HepG2 (cell line): ENCODE measurements around the gene FBH1. TPM values are rescaled to one million over a fixed set of nuclear protein-coding genes. Genes with fewer than 3 reads are reported as not detected.
A peak's percentile ranks its signal among the peaks of the same experiment; 100 is the strongest.

Experiments used
- FOXC1 ChIP-seq: sonication (generic); formaldehyde crosslinking; IDR thresholded peaks from 2 replicates; pipeline ENCODE4 v1.8.0; 2022; ENCODE audit warnings: mild to moderate bottlenecking, missing genetic modification reagents, borderline replicate concordance
- HMG20B ChIP-seq: conservative IDR thresholded peaks from 2 replicates; pipeline ENCODE4 v1.6.1; 2016; ENCODE audit warnings: missing genetic modification reagents, missing compliant biosample characterization
- HNRNPH1 ChIP-seq: fragments of 200-400 bp; formaldehyde crosslinking; optimal IDR thresholded peaks from 2 replicates; pipeline ENCODE3; 2017; ENCODE audit warnings: mild to moderate bottlenecking, low read depth, low read length
- HOXA3 ChIP-seq: sonication (generic); formaldehyde crosslinking; IDR thresholded peaks from 2 replicates; pipeline ENCODE4 v1.5.0; 2020; ENCODE audit warnings: missing genetic modification reagents
- KAT8 ChIP-seq: IDR thresholded peaks from 2 replicates; pipeline ENCODE4 v1.6.1; 2016; ENCODE audit warnings: missing genetic modification reagents, missing compliant biosample characterization
- KDM1A ChIP-seq: IDR thresholded peaks from 2 replicates; pipeline ENCODE4 v1.6.1; 2016; ENCODE audit warnings: missing compliant biosample characterization
- MED8 ChIP-seq: sonication (generic); formaldehyde crosslinking; IDR thresholded peaks from 2 replicates; pipeline ENCODE4 v1.8.1; 2023; ENCODE audit warnings: mild to moderate bottlenecking, missing genetic modification reagents; ENCODE audit not compliant: insufficient replicate concordance
- NAIF1 ChIP-seq: sonication (generic); formaldehyde crosslinking; IDR thresholded peaks from 2 replicates; pipeline ENCODE4 v1.5.0; 2020; ENCODE audit warnings: mild to moderate bottlenecking, missing genetic modification reagents, borderline replicate concordance
- NR2F6 ChIP-seq, 2 experiments: IDR thresholded peaks; 2 replicates each; pipeline ENCODE4 v1.6.1; 2016; ENCODE audit warnings: antibody characterized with exemption in 1 of 2, mild to moderate bottlenecking in 1 of 2
- PITX1 ChIP-seq: sonication (generic); formaldehyde crosslinking; IDR thresholded peaks from 2 replicates; pipeline ENCODE4 v1.5.1; 2020; ENCODE audit warnings: mild to moderate bottlenecking, missing genetic modification reagents
- SP4 ChIP-seq: sonication (generic); formaldehyde crosslinking; IDR thresholded peaks from 2 replicates; pipeline ENCODE4 v1.8.1; 2023; ENCODE audit warnings: mild to moderate bottlenecking, missing genetic modification reagents
- TCF12 ChIP-seq, 2 experiments: fragments of 450-650 bp in 1 of 2; sonication (generic) in 1 of 2; formaldehyde crosslinking in 1 of 2; IDR thresholded peaks; 2 replicates each; pipeline versions ENCODE4 v1.6.1 to v1.8.0; 2017 to 2022; ENCODE audit warnings: antibody characterized with exemption in 1 of 2, mild to moderate bottlenecking in 1 of 2, missing genetic modification reagents in 1 of 2, moderate library complexity in 1 of 2
- TEAD2 ChIP-seq: sonication (generic); formaldehyde crosslinking; IDR thresholded peaks from 2 replicates; pipeline ENCODE4 v1.9.0; 2021; ENCODE audit warnings: missing genetic modification reagents
- ZMYM3 ChIP-seq: sonication (generic); formaldehyde crosslinking; IDR thresholded peaks from 2 replicates; pipeline ENCODE4 v1.5.1; 2020; ENCODE audit warnings: mild to moderate bottlenecking, missing genetic modification reagents
- ZSCAN20 ChIP-seq: sonication (generic); formaldehyde crosslinking; IDR thresholded peaks from 2 replicates; pipeline ENCODE4 v1.4.0; 2020; ENCODE audit warnings: missing genetic modification reagents, mild to moderate bottlenecking, borderline replicate concordance
- polyA plus RNA-seq, 8 experiments: library from polyadenylated mRNA; depleted of rRNA in 3 of 8; stranded (reverse) in 7 of 8; unstranded in 1 of 8; fragments of >200 nt; fragmentation: Illumina TruSeq in 4 of 8; extraction: Trizol in 4 of 8; gene quantifications; 2 replicates each; pipeline versions ENCODE4 v1.2.1 to v1.2.3, GENCODE V29; 2011 to 2016; ENCODE audit warnings: low read depth in 4 of 8, missing spikeins in 1 of 8, mixed read lengths in 1 of 8; ENCODE audit not compliant: insufficient read depth in 1 of 8
- total RNA-seq, 5 experiments: library from RNA; depleted of rRNA; stranded (reverse); fragments of >200 nt; fragmentation: Illumina TruSeq; extraction: Trizol; gene quantifications; 2 replicates each; pipeline ENCODE4 v1.2.3, GENCODE V29; 2016; ENCODE audit warnings: low read depth in 1 of 5
- TF ChIP-seq, protein P1 (sequence below): sonication (generic); formaldehyde crosslinking; IDR thresholded peaks from 2 replicates; pipeline ENCODE4 v1.4.0; 2020; ENCODE audit warnings: missing genetic modification reagents
- TF ChIP-seq, protein P2 (sequence below): sonication (generic); formaldehyde crosslinking; IDR thresholded peaks from 2 replicates; pipeline ENCODE4 v1.4.0; 2020; ENCODE audit warnings: missing genetic modification reagents
- TF ChIP-seq, protein P3 (sequence below): sonication (generic); formaldehyde crosslinking; IDR thresholded peaks from 2 replicates; pipeline ENCODE4; 2020; ENCODE audit warnings: missing genetic modification reagents, mild to moderate bottlenecking, borderline replicate concordance
- TF ChIP-seq, protein P4 (sequence below): sonication (generic); formaldehyde crosslinking; IDR thresholded peaks from 2 replicates; pipeline ENCODE4 v1.9.0; 2022; ENCODE audit warnings: low read depth, missing genetic modification reagents
- TF ChIP-seq, protein P5 (sequence below): sonication (generic); formaldehyde crosslinking; IDR thresholded peaks from 2 replicates; pipeline ENCODE4 v1.5.0; 2020; ENCODE audit warnings: mild to moderate bottlenecking, missing genetic modification reagents, borderline replicate concordance

FBH1 gene
- total and polyA plus RNA-seq, 2 of the 13 experiments (the other 11 are each of a cell fraction or from before 2014, with no cell fraction given): 48.8 to 60.3 TPM

DNA sequence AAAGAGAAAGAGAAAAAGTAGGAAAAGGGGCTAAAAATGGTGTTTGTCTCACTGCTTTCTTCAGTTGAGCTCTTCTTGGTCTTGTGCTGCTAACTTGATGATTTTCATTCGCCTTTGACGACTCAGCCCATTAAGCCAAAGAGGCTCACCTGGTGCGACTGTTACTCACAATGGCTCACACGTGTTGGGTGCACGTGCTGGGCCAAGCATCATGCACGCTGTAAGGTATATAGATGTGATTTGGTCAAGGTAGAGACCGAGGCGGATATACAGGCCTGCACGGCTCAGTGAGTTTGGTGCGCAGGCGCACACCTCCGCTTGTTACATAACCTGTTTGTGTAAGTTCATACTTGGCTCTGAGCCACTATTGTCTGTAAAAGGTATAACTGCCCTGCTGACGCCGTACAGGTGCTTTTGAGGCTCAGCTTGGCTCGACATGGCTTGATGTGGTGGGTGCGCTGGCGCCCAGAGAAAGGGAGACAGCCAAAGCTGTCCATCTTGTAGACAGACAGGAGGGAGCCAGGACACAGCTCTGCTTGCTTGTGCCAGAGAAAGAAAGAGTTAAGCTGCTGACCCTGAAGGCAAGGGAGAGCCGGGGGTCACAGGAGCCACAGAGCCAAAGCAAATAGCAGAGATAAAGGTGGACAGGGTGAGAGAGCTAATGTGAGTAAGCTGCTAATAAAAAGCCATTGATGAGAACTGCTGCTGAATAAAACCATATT, 33.9 kb upstream of the FBH1 start (continued):
- no peak for TF ChIP-seq NAIF1 (CRISPR knock-in tag)
- no peak for TF ChIP-seq HNRNPH1
- no peak; the same call in 1 of the 2 replicates for TF ChIP-seq HOXA3
- TF ChIP-seq, protein P1, sequence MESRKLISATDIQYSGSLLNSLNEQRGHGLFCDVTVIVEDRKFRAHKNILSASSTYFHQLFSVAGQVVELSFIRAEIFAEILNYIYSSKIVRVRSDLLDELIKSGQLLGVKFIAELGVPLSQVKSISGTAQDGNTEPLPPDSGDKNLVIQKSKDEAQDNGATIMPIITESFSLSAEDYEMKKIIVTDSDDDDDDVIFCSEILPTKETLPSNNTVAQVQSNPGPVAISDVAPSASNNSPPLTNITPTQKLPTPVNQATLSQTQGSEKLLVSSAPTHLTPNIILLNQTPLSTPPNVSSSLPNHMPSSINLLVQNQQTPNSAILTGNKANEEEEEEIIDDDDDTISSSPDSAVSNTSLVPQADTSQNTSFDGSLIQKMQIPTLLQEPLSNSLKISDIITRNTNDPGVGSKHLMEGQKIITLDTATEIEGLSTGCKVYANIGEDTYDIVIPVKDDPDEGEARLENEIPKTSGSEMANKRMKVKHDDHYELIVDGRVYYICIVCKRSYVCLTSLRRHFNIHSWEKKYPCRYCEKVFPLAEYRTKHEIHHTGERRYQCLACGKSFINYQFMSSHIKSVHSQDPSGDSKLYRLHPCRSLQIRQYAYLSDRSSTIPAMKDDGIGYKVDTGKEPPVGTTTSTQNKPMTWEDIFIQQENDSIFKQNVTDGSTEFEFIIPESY: 0 out of 2 replicates have a peak, but pooled peaks have one; percentile 75
- no peak for TF ChIP-seq PITX1 (CRISPR knock-in tag)
- TF ChIP-seq, protein P2, sequence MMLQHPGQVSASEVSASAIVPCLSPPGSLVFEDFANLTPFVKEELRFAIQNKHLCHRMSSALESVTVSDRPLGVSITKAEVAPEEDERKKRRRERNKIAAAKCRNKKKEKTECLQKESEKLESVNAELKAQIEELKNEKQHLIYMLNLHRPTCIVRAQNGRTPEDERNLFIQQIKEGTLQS (CRISPR knock-in tag): no peak
- TF ChIP-seq, protein P3, sequence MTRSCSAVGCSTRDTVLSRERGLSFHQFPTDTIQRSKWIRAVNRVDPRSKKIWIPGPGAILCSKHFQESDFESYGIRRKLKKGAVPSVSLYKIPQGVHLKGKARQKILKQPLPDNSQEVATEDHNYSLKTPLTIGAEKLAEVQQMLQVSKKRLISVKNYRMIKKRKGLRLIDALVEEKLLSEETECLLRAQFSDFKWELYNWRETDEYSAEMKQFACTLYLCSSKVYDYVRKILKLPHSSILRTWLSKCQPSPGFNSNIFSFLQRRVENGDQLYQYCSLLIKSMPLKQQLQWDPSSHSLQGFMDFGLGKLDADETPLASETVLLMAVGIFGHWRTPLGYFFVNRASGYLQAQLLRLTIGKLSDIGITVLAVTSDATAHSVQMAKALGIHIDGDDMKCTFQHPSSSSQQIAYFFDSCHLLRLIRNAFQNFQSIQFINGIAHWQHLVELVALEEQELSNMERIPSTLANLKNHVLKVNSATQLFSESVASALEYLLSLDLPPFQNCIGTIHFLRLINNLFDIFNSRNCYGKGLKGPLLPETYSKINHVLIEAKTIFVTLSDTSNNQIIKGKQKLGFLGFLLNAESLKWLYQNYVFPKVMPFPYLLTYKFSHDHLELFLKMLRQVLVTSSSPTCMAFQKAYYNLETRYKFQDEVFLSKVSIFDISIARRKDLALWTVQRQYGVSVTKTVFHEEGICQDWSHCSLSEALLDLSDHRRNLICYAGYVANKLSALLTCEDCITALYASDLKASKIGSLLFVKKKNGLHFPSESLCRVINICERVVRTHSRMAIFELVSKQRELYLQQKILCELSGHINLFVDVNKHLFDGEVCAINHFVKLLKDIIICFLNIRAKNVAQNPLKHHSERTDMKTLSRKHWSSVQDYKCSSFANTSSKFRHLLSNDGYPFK (CRISPR knock-in tag): no peak
- no peak for TF ChIP-seq KDM1A (CRISPR knock-in tag)
- TF ChIP-seq ZMYM3 (CRISPR knock-in tag): no peak
- TF ChIP-seq FOXC1 (CRISPR knock-in tag): no peak
- TF ChIP-seq SP4 (CRISPR knock-in tag): no peak
- TF ChIP-seq, protein P4, sequence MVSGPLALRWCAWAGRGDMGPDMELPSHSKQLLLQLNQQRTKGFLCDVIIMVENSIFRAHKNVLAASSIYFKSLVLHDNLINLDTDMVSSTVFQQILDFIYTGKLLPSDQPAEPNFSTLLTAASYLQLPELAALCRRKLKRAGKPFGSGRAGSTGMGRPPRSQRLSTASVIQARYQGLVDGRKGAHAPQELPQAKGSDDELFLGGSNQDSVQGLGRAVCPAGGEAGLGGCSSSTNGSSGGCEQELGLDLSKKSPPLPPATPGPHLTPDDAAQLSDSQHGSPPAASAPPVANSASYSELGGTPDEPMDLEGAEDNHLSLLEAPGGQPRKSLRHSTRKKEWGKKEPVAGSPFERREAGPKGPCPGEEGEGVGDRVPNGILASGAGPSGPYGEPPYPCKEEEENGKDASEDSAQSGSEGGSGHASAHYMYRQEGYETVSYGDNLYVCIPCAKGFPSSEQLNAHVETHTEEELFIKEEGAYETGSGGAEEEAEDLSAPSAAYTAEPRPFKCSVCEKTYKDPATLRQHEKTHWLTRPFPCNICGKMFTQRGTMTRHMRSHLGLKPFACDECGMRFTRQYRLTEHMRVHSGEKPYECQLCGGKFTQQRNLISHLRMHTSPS (CRISPR knock-in tag): no peak
- no peak for TF ChIP-seq HMG20B (CRISPR knock-in tag)
- no peak for TF ChIP-seq MED8 (CRISPR knock-in tag)
- no peak for TF ChIP-seq NR2F6 (IDR thresholded peaks at IDR 0.05)
- 0 out of 2 replicates have a peak, but pooled peaks have one; percentile 11 for TF ChIP-seq NR2F6 (CRISPR knock-in tag; IDR thresholded peaks at IDR 0.05)
- no peak for TF ChIP-seq TEAD2 (CRISPR knock-in tag)
- no peak for TF ChIP-seq TCF12 (IDR thresholded peaks at IDR 0.05)
- TF ChIP-seq TCF12 (CRISPR knock-in tag; IDR thresholded peaks at IDR 0.05): no peak
- 0 out of 2 replicates have a peak, but pooled peaks have one; percentile 17 for TF ChIP-seq KAT8 (CRISPR knock-in tag)
- TF ChIP-seq, protein P5, sequence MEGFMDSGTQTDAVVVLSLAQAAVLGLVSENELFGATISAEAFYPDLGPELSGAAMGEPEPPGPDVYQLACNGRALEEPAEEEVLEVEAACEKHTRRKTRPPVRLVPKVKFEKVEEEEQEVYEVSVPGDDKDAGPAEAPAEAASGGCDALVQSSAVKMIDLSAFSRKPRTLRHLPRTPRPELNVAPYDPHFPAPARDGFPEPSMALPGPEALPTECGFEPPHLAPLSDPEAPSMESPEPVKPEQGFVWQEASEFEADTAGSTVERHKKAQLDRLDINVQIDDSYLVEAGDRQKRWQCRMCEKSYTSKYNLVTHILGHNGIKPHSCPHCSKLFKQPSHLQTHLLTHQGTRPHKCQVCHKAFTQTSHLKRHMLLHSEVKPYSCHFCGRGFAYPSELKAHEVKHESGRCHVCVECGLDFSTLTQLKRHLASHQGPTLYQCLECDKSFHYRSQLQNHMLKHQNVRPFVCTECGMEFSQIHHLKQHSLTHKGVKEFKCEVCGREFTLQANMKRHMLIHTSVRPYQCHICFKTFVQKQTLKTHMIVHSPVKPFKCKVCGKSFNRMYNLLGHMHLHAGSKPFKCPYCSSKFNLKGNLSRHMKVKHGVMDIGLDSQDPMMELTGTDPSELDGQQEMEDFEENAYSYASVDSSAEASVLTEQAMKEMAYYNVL (CRISPR knock-in tag): no peak
- TF ChIP-seq ZSCAN20 (CRISPR knock-in tag): no peak
